Gastrocnemius medialis (tissue), 4 donors: Measurements from ENCODE around the gene GSTM3.

Source experiments
- POLR2A ChIP-seq, 2 donors: fragments of 450-650 bp; IDR thresholded peaks; one replicate each; pipeline ENCODE4 v1.6.1; 2017; ENCODE audit warnings: antibody characterized with exemption in 2 of 2, mild to moderate bottlenecking in 2 of 2, moderate library complexity in 2 of 2
- TF ChIP-seq, protein P1 (sequence below), 5 experiments: fragments of 450-650 bp in 3 of 5; fragments of 200-600 bp in 2 of 5; sonication (generic) in 2 of 5; IDR thresholded peaks in 4 of 5; conservative IDR thresholded peaks in 1 of 5; 1 replicate in 4 of 5; 2 replicates in 1 of 5; pipeline ENCODE4 v1.5.1; 2016 to 2019; ENCODE audit warnings: antibody characterized with exemption in 5 of 5, mild to moderate bottlenecking in 3 of 5, moderate library complexity in 3 of 5

DNA sequence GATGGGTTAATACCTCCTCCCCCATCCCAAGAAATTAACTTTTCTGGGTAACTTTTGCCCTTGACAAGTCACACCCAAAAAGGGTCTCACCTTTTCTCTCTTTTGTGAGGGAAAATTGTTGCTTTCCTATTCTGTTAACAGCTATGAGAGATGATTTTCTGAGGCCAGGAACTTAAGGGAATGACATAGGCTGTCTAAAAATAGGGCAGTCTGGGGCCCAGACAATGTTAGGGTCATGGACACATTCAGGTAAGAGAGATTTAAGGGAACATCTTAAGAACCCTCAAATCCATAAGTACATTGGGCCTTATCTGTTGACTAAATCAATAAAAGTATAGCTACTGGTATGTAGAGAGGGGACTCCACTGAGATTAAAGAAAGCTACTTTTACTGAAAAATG lies 8.4 kb upstream of the GSTM3 start:
- TF ChIP-seq, protein P1, sequence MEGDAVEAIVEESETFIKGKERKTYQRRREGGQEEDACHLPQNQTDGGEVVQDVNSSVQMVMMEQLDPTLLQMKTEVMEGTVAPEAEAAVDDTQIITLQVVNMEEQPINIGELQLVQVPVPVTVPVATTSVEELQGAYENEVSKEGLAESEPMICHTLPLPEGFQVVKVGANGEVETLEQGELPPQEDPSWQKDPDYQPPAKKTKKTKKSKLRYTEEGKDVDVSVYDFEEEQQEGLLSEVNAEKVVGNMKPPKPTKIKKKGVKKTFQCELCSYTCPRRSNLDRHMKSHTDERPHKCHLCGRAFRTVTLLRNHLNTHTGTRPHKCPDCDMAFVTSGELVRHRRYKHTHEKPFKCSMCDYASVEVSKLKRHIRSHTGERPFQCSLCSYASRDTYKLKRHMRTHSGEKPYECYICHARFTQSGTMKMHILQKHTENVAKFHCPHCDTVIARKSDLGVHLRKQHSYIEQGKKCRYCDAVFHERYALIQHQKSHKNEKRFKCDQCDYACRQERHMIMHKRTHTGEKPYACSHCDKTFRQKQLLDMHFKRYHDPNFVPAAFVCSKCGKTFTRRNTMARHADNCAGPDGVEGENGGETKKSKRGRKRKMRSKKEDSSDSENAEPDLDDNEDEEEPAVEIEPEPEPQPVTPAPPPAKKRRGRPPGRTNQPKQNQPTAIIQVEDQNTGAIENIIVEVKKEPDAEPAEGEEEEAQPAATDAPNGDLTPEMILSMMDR (IDR thresholded peaks at IDR 0.05 in 4 of 5, conservative IDR thresholded peaks at IDR 0.05 in 1 of 5): no peak
- TF ChIP-seq POLR2A (IDR thresholded peaks at IDR 0.05): no peak
